H1 (cell line): ENCODE results near the gene ZFPL1. TPM values are rescaled to one million over a fixed set of nuclear protein-coding genes. Genes with fewer than 3 reads are reported as not detected.
A peak's percentile ranks its signal among the peaks of the same experiment; 100 is the strongest.

Source experiments
- BCL11A ChIP-seq, 2 experiments: IDR thresholded peaks; one replicate each; pipeline ENCODE4 v1.6.1; 2011; ENCODE audit warnings: low read depth in 2 of 2, low read length in 2 of 2, mild to moderate bottlenecking in 2 of 2
- CHD2 ChIP-seq: IDR thresholded peaks from 2 replicates; pipeline ENCODE4 v1.6.1; 2012; ENCODE audit warnings: low read length, improper control_type of control experiment
- EGR1 ChIP-seq: IDR thresholded peaks from 2 replicates; pipeline ENCODE4 v1.6.1; 2011; ENCODE audit warnings: low read depth, low read length, borderline replicate concordance
- GTF2F1 ChIP-seq: IDR thresholded peaks from 2 replicates; pipeline ENCODE4 v1.6.1; 2012; ENCODE audit warnings: low read depth, low read length, improper control_type of control experiment, borderline replicate concordance
- POLR2A ChIP-seq, 2 experiments: IDR thresholded peaks; 1 replicate in 1 of 2; 2 replicates in 1 of 2; pipeline ENCODE4 v1.6.1; 2011; ENCODE audit warnings: low read depth in 2 of 2, low read length in 2 of 2, mild to moderate bottlenecking in 2 of 2; ENCODE audit errors: control extremely low read depth in 1 of 2
- RFX5 ChIP-seq: IDR thresholded peaks from 2 replicates; pipeline ENCODE4 v1.6.1; 2011; ENCODE audit warnings: low read depth, low read length, improper control_type of control experiment, borderline replicate concordance
- SP4 ChIP-seq: IDR thresholded peaks from 2 replicates; pipeline ENCODE4 v1.6.1; 2012; ENCODE audit warnings: low read length, inconsistent platforms
- polyA plus RNA-seq, 7 experiments: library from polyadenylated mRNA; depleted of rRNA in 3 of 7; stranded (reverse) in 5 of 7; unstranded in 2 of 7; fragments of >200 nt in 5 of 7; fragments of 200-250 nt in 2 of 7; gene quantifications; 1 replicate in 5 of 7; 2 replicates in 1 of 7; 4 replicates in 1 of 7; pipeline versions ENCODE4 v1.2.1 to v1.2.3, GENCODE V29; 2011 to 2013; ENCODE audit warnings: missing spikeins in 2 of 7, mixed read lengths in 2 of 7
- total RNA-seq: library from RNA; stranded (reverse); fragmentation: NEBNext Ultra II Directional; extraction: Animal tissue kit (Norgen Biotek cat#: 25700); gene quantifications from 2 replicates; pipeline ENCODE4 v1.2.1, GENCODE V29; 2021

The ZFPL1 gene
- total and polyA plus RNA-seq, 2 of the 8 experiments (the other 6 are each of a cell fraction or from before 2014, with no cell fraction given): 21.5 to 76.8 TPM

- TF ChIP-seq RFX5 (no peak), CHD2 (no peak), GTF2F1 (no peak), BCL11A (IDR thresholded peaks at IDR 0.05; ENCODE audit: low read depth in 2 of 2, low read length in 2 of 2) (no peak), POLR2A (IDR thresholded peaks at IDR 0.05; ENCODE audit: control extremely low read depth in 1 of 2, low read depth in 2 of 2, low read length in 2 of 2) (peak in 1 of 2 experiments; percentile 35; a peak in 1 of 3 replicates), SP4 (no peak; the same call in 1 of the 2 replicates), EGR1 (no peak)
Measured at GRCh38 chr11:65110354-65110861, 26.4 kb downstream of the ZFPL1 start (continued).
